ENCODE data around the gene ZC3H18.

DNA sequence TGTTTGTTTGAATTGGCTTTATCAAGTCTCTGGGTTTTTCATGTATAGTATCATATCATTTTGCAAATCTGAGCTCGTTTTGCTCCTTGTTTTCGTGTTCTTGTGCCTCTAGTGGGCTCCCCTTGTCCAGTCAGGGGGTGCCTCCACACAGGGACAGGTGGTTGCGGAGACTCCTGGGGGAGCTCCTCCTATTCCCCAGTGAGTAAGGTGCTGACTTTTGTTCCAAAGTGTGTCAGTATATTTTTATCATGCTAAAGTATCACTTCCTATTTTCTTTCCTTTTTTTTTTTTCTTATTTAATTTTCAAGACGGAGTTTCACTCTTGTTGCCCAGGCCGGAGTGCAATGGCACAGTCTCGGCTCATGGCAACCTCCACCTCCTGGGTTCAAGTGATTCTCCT is 37.9 kb downstream of the ZC3H18 start:
- TF ChIP-seq POLR2A (IDR thresholded peaks at IDR 0.05; ENCODE audit: low read depth, low read length) (no peak), MXI1 (IDR thresholded peaks at IDR 0.05; ENCODE audit: borderline replicate concordance, low read depth, low read length) (no peak), RFX5 (IDR thresholded peaks at IDR 0.05; ENCODE audit: low read depth, low read length) (no peak), MAFK (IDR thresholded peaks at IDR 0.05; ENCODE audit: low read depth, low read length) (no peak)
- TF ChIP-seq, protein P1, sequence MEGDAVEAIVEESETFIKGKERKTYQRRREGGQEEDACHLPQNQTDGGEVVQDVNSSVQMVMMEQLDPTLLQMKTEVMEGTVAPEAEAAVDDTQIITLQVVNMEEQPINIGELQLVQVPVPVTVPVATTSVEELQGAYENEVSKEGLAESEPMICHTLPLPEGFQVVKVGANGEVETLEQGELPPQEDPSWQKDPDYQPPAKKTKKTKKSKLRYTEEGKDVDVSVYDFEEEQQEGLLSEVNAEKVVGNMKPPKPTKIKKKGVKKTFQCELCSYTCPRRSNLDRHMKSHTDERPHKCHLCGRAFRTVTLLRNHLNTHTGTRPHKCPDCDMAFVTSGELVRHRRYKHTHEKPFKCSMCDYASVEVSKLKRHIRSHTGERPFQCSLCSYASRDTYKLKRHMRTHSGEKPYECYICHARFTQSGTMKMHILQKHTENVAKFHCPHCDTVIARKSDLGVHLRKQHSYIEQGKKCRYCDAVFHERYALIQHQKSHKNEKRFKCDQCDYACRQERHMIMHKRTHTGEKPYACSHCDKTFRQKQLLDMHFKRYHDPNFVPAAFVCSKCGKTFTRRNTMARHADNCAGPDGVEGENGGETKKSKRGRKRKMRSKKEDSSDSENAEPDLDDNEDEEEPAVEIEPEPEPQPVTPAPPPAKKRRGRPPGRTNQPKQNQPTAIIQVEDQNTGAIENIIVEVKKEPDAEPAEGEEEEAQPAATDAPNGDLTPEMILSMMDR (conservative IDR thresholded peaks at IDR 0.05; ENCODE audit: low read depth, low read length): no peak
